Left cardiac atrium (tissue), 4 donors: ENCODE data around the gene TSPAN17. TPM values are rescaled to one million over a fixed set of nuclear protein-coding genes. Genes with fewer than 3 reads are reported as not detected.

ENCODE experiments used
- ATAC-seq, 2 donors: fragments of 200-7000 bp; cut with Tn5 transposase; one replicate each; pipeline ENCODE4 v1.9.1; 2020; ENCODE audit warnings: mild to moderate bottlenecking in 2 of 2, moderate library complexity in 2 of 2
- DNase-seq: peaks from one replicate; pipeline ENCODE4 v3.0.0-alpha.2; 2020
- intact Hi-C, 2 donors: fragments of 100-400 bp; cut with DNase I; formaldehyde crosslinking; loops; one replicate each; pipeline versions ENCODE4 v1.14.1 to v1.15.1; 2022 to 2023
- total RNA-seq, 2 donors: library from RNA; stranded (reverse); fragmentation: NEBNext Ultra II Directional; extraction: Animal tissue kit (Norgen Biotek cat#: 25700); gene quantifications; one replicate each; pipeline ENCODE4 v1.2.1, GENCODE V29; 2021
- donor health status: DM: no; HTN: yes; CAD: no.
- donor health status: DM: no; HTN: yes; CAD: no; lungs with severe emphysema.
- donor health status: DM: yes; HTN: yes; CAD: no.
- donor health status: Dilated cardiomyopathy.

The TSPAN17 gene
- total RNA-seq, 2 donors from 2014 or later, result 21.2 to 25.6 TPM

DNA sequence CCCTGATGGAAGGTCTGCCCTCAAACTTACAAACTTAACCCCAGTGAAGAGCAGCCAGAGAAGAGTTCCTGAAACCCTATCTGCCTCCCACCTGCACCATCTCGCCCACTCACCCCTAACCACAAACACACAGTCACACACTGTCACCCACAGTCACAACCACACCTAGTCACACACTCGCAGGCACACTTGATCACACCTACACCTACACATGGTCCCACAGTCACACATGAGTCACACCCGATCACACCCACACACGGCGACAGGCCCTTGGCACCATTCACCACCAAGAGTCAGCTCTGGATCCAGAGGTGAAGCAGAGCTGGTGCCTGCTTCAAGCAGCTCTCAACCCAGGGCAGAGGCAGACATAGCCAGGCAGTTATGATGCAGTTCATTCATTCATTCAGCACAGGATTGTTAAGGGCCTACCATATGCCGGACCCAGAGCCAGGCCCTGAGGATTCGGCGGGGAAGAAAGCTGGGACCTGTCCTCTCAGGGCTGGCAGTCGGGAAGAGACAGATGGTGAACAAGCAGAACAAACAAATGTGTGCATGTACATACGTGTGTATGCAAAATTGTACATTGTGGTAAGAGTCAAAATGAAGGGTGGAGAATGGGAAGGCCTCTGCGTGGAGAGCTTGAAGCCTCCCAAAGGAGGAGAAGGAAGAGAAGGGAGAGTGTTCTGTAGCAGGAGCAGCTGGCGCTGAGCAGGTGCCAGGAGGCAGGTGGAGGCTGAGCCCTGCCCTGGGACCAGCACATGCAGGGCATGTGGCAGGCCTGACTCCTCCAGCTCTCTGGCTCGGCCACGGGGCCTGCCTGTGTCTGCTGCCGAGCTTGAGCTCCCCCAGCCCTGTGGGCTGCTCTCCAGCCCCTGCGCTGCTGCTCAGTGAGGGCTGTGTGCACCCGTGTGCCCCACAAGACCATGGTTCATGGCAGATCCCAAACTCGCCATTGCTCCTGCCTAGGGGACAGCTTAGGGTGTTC is 6.4 kb downstream of the TSPAN17 start:
- intact Hi-C loops, result loop anchor here in 1 of 2 donors (10.0 kb wide), 1 partner anchor 161 kb away; the partner anchor contains the start of gene UNC5A
- no peak for ATAC-seq
- DNase-seq, result no peak

DNA sequence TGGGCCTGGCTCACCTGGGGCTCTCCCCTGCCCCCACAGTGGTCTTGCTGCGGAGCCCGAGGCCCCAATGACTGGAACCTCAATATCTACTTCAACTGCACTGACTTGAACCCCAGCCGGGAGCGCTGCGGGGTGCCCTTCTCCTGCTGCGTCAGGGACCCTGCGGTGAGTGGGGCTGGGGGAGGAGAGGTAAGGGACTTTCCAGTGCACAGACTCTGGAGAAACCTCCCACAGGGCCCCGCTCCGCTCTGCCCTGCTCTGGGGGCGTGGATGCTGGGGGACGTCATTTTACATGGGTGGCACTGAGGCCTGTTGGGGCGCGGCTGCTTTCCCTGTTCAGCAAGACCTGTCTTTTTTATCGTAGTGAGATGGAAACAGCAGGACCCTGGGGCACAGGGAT is 7.6 kb downstream of the TSPAN17 start:
- intact Hi-C loops, result loop anchor here in 1 of 2 donors (10.0 kb wide), 1 partner anchor 160 kb away; the partner anchor contains the start of gene UNC5A
- ATAC-seq (no peak), DNase-seq (no peak)

DNA sequence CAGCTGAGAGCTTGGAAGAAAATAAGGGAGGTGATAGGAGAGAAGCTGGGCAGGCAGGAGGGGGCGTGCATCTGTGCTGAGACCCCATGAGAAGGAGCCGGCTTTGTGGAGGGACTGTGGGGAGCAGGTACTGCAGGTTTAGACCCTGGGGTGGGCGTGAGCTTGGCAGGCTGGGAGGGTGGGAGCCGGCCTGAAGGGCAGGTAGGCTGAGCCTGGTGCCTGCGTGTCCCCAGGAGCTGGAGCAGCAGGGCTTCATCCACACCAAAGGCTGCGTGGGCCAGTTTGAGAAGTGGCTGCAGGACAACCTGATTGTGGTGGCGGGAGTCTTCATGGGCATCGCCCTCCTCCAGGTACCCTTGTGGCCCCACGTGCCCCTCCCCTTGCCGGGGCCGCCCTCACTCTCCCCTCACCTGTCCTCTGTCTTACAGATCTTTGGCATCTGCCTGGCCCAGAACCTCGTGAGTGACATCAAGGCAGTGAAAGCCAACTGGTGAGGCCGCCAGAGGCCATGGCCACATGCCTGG is 9.2 kb downstream of the TSPAN17 start:
- intact Hi-C loops, result loop anchor here in 1 of 2 donors (10.0 kb wide), 1 partner anchor 158 kb away; the partner anchor contains the start of gene UNC5A
- no peak for ATAC-seq

DNA sequence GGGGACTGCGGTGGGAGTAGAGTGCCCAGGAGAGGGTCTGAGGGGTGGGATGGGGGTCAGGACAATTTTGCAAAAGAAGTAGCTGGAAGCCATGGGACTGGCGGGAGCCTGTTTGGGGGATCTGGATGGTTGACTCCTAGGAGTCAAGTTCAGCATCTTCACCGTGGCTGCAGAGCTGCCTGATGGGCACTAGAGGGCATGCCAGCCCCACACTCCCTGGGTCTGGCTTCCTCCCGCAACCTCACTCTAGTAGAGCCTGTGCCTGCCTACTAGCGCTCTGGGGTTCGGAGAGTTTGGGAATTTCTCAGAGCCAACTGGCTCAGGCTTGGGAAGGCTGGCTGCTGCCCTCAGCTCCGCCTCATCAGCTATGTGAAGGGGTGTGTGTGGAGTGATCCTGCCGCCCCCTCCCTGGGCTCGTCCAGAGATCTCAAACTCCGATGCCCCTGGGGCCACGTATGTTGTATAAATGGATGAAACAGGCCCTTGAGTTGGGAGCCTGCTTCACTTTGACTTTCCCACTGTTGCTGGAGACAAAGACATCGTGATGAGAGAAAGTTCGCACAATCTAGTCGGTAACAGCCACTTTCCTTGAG is 10.8 kb downstream of the TSPAN17 start:
- intact Hi-C loops, result loop anchor here in 1 of 2 donors (10.0 kb wide), 1 partner anchor 157 kb away; the partner anchor contains the start of gene UNC5A
- peak; percentile 79 to 90 for ATAC-seq

More for the DNA sequence above, 9.2 kb downstream of the TSPAN17 start:
- no peak for DNase-seq

DNA sequence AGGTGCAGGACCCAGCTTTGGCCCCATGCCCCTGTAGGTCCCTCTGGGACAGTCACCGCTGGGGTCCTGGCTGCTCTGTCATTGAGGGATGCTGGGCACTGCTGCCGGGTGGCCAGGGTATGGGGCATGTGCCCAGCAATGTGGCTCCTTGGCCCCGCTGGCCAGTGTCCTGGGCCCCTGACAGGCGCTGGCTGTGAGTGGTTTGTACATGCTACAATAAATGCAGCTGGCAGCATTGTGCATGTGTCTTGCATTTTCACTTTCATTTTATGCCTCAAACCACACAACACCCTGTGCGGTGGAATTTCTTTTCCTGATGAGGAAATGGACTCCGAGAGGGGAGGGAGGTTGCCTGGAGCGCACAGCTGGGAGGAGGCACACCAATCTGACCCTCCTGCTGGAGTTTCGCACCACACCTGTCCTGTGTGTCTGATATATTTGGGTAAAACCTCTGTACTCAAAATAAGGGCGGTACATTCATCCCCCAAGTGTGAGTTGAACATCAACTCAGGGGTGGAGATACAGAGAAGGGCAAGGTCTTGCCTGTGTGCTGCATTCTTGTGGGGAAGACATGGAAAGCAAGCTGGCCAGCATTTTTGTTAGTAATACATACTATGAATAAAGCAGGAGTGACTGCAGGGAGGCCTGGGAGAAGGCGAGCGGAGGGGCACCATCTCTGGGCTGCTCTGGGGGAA is 11.7 kb downstream of the TSPAN17 start:
- ATAC-seq (peak in 1 of 2 donors; percentile 5), DNase-seq (no peak)
- intact Hi-C loops, result loop anchor here in 1 of 2 donors (10.0 kb wide), 1 partner anchor 156 kb away; the partner anchor contains the start of gene UNC5A

More for the DNA sequence above, 10.8 kb downstream of the TSPAN17 start:
- peak; percentile 76 for DNase-seq

DNA sequence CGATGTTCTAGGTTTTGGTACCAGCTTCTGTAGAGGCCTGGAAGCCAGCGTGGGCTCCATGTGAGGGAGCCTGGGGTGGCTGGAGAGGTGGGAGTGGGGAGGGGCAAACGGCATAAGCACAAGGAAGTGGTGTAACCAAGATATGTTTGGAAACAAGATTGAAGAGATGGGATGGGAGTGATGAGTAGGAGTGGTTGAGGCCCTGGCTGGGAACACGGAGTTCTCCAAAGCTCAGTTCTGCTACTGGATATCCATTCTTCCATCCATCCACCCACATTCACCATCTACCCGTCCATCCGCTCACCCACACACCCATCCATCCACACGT is 12.2 kb downstream of the TSPAN17 start:
- ATAC-seq (no peak), DNase-seq (no peak)
- intact Hi-C loops, result loop anchor here in 1 of 2 donors (10.0 kb wide), 1 partner anchor 155 kb away; the partner anchor contains the start of gene UNC5A

DNA sequence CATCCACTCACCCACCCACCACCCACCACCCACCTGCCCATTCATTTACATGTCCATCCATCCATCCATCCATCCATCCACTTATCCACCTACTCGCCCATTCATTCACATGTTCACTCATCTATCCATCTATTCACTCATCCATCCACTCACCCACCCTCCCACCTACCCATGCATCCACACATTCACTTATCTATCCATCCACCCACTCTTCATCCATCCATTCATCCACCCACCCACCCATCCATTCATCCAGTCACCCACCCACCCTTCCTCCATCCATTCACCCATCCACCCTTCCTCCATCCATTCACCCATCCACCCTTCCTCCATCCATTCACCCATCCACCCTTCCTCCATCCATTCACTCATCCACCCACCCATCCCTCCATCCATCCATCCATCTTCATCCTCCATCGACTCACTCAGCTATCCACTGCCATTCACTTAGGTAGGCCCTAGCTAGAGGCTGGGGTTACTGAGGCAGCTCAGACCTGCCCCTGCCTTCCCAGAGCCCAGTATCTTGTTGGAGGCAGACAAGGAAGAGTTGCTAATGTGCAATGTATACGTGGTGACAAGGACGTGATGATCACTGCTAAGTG is 12.7 kb downstream of the TSPAN17 start:
- no peak for DNase-seq
- ATAC-seq, result no peak
- intact Hi-C loops, result loop anchor here (2.0 to 10.0 kb wide), 4 partner anchors 155 to 453 kb away; partner anchors contain the start of gene UNC5A (in 1 of the 2)

DNA sequence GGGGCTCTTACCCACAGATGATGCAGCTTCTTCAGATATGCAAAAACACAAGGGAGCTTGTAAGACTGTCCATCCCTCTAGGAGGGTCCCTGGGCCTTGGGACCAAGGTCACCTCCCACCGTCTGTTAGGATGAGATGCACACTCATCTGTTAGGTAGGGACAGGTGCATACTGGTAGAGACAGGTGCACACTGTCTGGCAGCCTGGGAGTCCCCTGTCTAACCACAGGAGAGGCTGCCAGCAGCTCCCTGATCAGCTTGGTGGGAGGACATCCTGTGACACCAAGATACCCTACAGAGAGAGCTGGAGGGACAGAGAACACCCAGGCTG is 13.2 kb downstream of the TSPAN17 start:
- intact Hi-C loops, result loop anchor here (2.0 to 5.0 kb wide), 3 partner anchors 297 to 452 kb away; no protein-coding TSS in a partner anchor
- no peak for ATAC-seq
- no peak for DNase-seq

DNA sequence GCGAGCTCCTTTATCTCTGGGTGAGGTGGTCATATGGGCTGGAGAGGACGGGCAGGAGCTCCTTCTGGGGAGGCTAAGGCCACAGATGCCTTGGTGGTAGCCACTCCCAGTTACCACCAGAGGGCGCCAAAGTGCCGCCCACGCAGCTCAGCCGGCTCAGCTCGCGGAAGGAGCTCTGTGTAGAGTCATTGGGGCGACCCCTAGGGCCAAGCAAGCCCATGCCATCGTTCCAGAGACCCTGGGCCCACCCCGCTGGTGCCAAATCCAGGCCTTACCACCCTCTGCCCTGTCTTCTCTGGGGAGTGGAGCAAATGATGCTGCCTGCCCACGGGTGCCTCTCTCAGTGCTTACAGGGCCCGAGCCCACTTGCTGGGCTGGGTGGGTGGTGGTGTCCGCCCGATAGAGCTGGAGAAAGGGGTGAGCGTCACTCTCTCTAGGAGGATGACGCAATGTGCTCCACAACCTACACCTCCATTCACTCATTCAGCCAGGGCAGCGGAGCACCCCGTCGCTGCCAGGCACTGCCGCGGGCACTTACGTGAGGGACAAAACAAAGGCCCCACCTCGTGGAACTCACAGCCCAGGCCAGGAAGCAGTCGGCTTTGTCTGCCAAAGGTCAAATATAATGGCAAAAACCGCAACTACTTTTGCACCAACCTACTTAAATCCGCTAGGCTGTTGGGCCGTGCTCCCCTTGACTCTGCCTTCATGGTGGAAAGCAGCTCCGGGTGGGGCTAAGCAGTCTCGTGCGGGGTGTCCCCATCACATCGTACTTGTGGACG is 13.8 kb downstream of the TSPAN17 start:
- peak; percentile 69 to 78 for ATAC-seq
- peak; percentile 80 for DNase-seq
- intact Hi-C loops, result loop anchor here (2.0 to 5.0 kb wide), 3 partner anchors 296 to 452 kb away; no protein-coding TSS in a partner anchor

DNA sequence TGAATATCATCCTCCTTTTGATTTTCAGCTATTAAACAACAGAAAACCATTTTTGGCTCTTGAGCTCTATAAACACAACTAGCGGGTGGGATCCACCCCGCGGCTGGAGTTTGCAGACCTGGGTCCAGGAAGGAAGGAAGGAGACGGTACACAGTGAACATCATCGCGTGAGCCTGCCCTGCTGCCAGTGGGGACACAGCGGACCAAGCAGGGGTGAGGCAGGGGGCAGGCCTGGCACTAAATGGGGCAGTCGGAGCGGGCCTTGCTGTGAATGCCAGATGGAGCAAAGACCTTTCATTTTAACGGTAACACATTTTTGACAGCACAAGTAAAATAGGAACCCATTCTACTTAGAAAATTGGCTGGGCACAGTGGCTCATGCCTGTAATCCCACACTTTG is 14.4 kb downstream of the TSPAN17 start:
- DNase-seq, result peak; percentile 17
- intact Hi-C loops, result loop anchor here (2.0 to 5.0 kb wide), 3 partner anchors 296 to 451 kb away; no protein-coding TSS in a partner anchor
- ATAC-seq, result no peak

DNA sequence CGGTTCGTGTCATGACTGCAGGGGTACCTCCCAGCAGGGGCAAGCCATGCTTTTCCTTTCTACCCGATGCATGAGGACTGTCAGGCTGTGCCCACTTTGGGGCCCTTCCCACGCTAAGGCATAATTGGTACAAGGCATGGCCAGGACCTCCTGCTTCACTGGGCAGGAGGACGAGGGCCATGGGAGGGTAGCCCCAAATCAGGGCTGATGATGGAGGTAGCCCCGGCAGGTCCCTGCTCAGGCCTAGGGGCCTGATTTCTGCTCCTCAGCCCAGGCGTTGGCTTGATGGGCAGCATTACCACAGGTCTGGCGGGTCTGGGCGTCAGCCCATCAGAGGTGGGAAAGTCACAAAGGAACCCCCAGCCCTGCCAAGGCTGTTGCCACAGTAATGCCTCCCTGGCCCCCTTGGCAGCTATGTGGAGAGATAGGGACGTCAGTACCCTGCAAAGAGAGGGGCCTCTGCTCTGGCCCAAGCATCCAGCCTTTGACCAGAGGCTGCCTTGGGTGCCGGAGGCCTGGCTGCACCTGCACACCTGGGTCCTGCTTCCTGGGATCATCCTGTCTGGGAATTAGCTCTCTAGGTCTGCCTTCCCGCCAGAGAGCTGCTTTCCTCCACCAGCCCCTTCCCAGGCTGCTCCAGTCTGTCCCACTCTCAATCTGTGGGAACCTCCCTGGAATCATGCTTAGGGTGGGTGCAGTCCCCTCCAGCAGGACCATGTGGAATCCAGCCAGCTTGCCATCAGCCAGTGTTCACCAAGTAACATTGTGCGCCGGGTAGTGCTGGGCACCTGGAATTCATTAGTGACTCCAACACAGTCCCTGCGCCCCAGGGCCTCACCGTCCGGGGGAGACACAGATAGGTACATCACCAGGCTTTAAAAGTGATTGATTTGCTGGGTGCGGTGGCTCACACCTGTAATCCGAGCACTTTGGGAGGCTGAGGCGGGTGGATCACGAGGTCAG is 15.4 kb downstream of the TSPAN17 start:
- intact Hi-C loops, result loop anchor here in 1 of 2 donors (5.0 kb wide), 1 partner anchor 295 kb away; no protein-coding TSS in a partner anchor
- ATAC-seq (no peak), DNase-seq (peak; percentile 21)

DNA sequence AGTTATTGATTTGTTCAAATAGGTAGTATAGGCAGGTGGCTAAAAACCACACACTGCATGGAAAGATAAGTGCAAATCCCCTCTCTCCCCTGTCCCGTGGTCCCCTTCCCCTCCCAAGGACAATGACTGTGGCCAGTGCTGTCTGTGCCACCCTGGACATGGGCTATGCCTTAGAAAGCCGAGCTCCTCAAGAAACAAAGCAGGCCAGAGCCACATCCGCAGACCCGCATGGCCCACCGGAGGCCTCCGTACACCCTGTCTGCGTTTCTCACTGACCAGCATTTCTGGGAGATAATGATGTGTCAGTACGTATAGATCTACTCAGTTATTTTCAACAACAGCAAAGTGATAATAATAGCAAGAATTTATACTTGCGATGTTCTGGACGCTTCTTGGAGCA is 16.3 kb downstream of the TSPAN17 start:
- intact Hi-C loops, result loop anchor here in 1 of 2 donors (5.0 kb wide), 1 partner anchor 294 kb away; no protein-coding TSS in a partner anchor
- ATAC-seq (no peak), DNase-seq (peak; percentile 0)

DNA sequence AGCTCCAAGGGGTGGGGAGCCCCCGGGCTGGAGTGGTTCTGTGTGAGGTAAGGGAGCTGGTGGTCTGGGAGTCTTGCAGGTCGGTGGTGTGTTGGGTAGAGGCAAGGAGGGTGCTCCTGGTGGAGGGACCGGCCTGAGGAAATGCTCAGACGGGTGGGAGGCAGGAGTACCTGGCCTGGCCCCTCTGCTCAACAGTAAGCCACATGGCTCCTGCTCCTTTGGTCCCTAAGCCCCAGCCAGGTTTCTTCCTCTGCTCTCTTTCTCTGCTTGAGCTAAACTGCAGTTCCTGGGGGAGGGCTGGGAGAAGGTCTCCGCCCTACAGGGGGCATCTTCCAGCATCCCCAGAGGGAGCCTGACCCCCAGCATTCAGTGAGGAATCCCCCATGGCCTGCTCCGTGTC is 17.2 kb downstream of the TSPAN17 start:
- DNase-seq (peak; percentile 5), ATAC-seq (no peak)
- intact Hi-C loops, result loop anchor here in 1 of 2 donors (5.0 kb wide), 1 partner anchor 293 kb away; no protein-coding TSS in a partner anchor

DNA sequence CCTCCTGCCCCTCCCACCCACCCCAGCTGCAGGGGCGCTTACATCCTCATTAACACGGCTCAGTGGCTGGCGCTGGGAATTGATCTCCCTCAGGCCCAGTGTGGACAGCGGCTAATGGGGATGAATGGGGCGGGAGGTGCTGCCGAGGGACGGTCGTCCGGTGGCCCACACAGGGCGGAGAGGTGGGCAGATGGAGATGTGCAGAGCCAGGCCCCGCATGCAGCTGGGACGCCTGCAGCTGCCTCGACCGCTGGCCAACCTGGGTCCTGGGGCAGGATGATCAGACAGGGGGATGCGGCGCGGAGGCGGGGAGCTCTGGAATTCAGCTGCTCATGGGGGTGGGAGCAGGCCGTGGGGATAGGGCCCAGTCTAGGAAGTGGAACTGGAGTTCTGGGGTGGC is 17.6 kb downstream of the TSPAN17 start:
- intact Hi-C loops, result loop anchor here in 1 of 2 donors (5.0 kb wide), 1 partner anchor 292 kb away; no protein-coding TSS in a partner anchor
- DNase-seq, result peak; percentile 18
- ATAC-seq, result no peak

DNA sequence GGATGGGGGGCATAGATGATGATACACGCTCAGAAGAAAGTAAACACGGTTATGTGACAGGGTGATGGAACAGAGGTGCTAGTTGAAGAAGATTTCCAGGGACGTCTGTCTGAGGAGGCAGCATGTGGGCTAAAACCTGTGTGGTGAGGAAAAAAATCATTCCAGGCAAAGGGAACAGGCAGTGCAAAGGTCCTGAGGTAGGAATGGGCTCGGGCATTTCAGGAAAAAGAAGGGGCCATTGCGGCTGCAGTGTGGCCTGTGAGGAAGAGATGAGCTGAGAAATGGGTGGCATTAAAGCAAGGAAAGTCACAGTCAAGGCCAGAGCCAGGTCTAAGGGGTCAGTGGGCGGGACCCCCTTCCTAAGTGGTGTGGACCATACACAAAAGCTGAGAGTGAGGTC is 18.2 kb downstream of the TSPAN17 start:
- ATAC-seq, result no peak
- intact Hi-C loops, result no loop called here
- no peak for DNase-seq

DNA sequence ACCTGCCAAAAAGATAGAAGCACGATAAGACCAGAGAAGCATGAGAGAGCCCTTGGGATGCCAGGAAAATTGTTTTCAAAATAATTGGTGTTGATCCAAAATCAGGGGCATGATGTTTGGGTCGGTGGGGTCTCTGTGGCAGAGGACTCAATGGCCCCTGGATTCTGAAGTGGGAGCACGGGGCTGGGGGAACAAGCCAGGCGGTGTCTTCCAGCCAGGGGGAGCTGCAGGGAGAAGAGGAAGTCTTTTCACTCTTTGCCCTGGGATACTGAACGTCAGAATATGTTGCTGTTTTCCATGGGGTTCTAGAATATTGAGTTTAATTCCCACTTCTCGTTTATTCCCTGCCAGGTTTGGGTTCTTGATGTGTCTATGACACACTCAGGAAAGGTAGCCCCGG is 20.4 kb downstream of the TSPAN17 start:
- intact Hi-C loops, result no loop called here
- DNase-seq, result peak; percentile 5
- no peak for ATAC-seq
